ENCODE data around the gene PFKFB3. TPM values are rescaled to one million over a fixed set of nuclear protein-coding genes. Genes with fewer than 3 reads are reported as not detected.

Gene PFKFB3
- total and polyA plus RNA-seq, 12 donors: 8.4 to 72.4 (median 29.5) TPM

GRCh38 chr10:6232846-6233724 is 30.4 kb downstream of the PFKFB3 start:
- Histone ChIP-seq H3K9me3 (replicated peaks in 1 of 3) (no peaks in the 10 kb centered on the region), H3K27ac (no peak overlapping the region), H3K4me3 (no peak overlapping the region), H3K27me3 (no peaks in the 10 kb centered on the region), H3K36me3 (replicated peaks in 1 of 2) (peaks cover 0 to 66% of the 10 kb centered on the region in 2 donors), H3K4me1 (replicated peaks in 1 of 2) (no peaks in the 10 kb centered on the region)
- TF ChIP-seq CTCF (IDR thresholded peaks at IDR 0.05): no peak
- TF ChIP-seq POLR2A (IDR thresholded peaks at IDR 0.05): no peak
- no peak for DNase-seq
- intact Hi-C loops (cut with DNase I): no loop called here
- WGBS, 4 donors: 79 to 87% (median 85%) methylated on average over 25 to 28 of the region's 28 CpGs

GRCh38 chr10:6233725-6234277 is 31.1 kb downstream of the PFKFB3 start:
- DNase-seq: no peak
- TF ChIP-seq CTCF (IDR thresholded peaks at IDR 0.05) (no peak), POLR2A (IDR thresholded peaks at IDR 0.05) (no peak)
- peaks cover 0 to 65% of the 10 kb centered on the region in 2 donors for H3K36me3 ChIP-seq (replicated peaks in 1 of 2)
- no peak overlapping the region for H3K27ac ChIP-seq
- 91 to 96% (median 93%) methylated on average over 6 to 11 of the region's 11 CpGs for WGBS, 4 donors
- H3K4me3 ChIP-seq: no peak overlapping the region
- intact Hi-C loops (cut with DNase I): no loop called here
- H3K4me1 ChIP-seq (replicated peaks in 1 of 2): peaks cover 0 to under 1% of the 10 kb centered on the region in 2 donors
- no peaks in the 10 kb centered on the region for H3K9me3 ChIP-seq (replicated peaks in 1 of 3)
- H3K27me3 ChIP-seq: no peaks in the 10 kb centered on the region

- Histone ChIP-seq H3K4me3 (no peak overlapping the region), H3K27ac (no peak overlapping the region), H3K4me1 (replicated peaks in 1 of 2) (peaks cover 0 to 6% of the 10 kb centered on the region in 2 donors), H3K36me3 (replicated peaks in 1 of 2) (peaks cover 0 to 60% of the 10 kb centered on the region in 2 donors), H3K27me3 (no peaks in the 10 kb centered on the region), H3K9me3 (replicated peaks in 1 of 3) (no peaks in the 10 kb centered on the region)
- 91 to 96% (median 93%) methylated on average over 13 of the region's 13 CpGs for WGBS, 4 donors
- intact Hi-C loops (cut with DNase I): no loop called here
- TF ChIP-seq CTCF (IDR thresholded peaks at IDR 0.05): no peak
- TF ChIP-seq POLR2A (IDR thresholded peaks at IDR 0.05): no peak
- DNase-seq: no peak
Observed at GRCh38 chr10:6234371-6234770, 31.6 kb downstream of the PFKFB3 start.

- Histone ChIP-seq H3K4me1 (replicated peaks in 1 of 2) (peaks cover 0 to 9% of the 10 kb centered on the region in 2 donors), H3K9me3 (replicated peaks in 1 of 3) (no peaks in the 10 kb centered on the region), H3K36me3 (replicated peaks in 1 of 2) (peaks cover 0 to 46% of the 10 kb centered on the region in 2 donors), H3K27me3 (no peaks in the 10 kb centered on the region), H3K4me3 (no peak overlapping the region), H3K27ac (no peak overlapping the region)
- intact Hi-C loops (cut with DNase I): no loop called here
- WGBS, 4 donors: 92 to 95% (median 93%) methylated on average over 33 to 38 of the region's 38 CpGs
- DNase-seq: no peak
- no peak for TF ChIP-seq CTCF (IDR thresholded peaks at IDR 0.05)
- no peak for TF ChIP-seq POLR2A (IDR thresholded peaks at IDR 0.05)
Observed at GRCh38 chr10:6236349-6237198, 33.8 kb downstream of the PFKFB3 start.

All from adrenal gland (tissue), 12 donors.